Measurements from ENCODE around the gene KMT2A. TPM values are rescaled to one million over a fixed set of nuclear protein-coding genes. Genes with fewer than 3 reads are reported as not detected.

The KMT2A gene
- total RNA-seq, 1 experiment from 2014 or later = 52.0 TPM

DNA sequence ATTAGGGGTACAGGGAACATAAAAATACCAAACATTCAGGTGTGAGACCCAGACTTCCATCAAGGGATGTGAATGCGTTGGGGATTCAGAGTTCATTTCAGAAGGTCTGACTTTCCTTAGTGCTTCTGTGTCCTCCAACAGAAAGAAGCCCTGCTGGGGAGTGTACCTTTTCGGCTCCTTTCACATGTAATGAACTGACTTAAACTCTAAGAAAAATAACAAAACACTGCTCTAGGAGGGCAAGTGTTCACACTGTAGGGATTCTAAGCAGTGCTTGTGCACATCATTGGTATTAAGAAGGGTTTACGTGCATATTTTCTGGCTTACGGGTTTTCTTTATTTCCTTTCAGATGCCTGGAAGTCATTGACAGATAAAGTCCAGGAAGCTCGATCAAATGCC, 75.3 kb downstream of the KMT2A start:
- H3K36me3 Mint-ChIP-seq (ENCODE audit: insufficient read depth, unreplicated experiment) = peaks cover 96% of the 10 kb centered on the region
- CTCF ChIA-PET = interaction anchor here (0.6 kb wide), 1 partner anchor 56 kb away, joined by 3 read pairs; no protein-coding TSS in a partner anchor
- no peak for TF ChIP-seq CTCF (IDR thresholded peaks at IDR 0.05; ENCODE audit: unreplicated experiment)

GRCh38 chr11:118514103-118514502, 77.8 kb downstream of the KMT2A start:
- no peak overlapping the region for H3K4me3 Mint-ChIP-seq (ENCODE audit: unreplicated experiment)
- H3K9me3 Mint-ChIP-seq (ENCODE audit: unreplicated experiment) = no peaks in the 10 kb centered on the region
- no peak for DNase-seq (ENCODE audit: unreplicated experiment)
- no peak for TF ChIP-seq CTCF (IDR thresholded peaks at IDR 0.05; ENCODE audit: unreplicated experiment)
- ChIA-PET CTCF (no interaction called here), POLR2A (interaction anchor here (1.2 kb wide), 1 partner anchor 13 kb away, joined by 3 read pairs; no protein-coding TSS in a partner anchor)
- peak overlapping the region; percentile 77 for H3K27ac Mint-ChIP-seq (ENCODE audit: low read depth, unreplicated experiment)
- peaks cover 89% of the 10 kb centered on the region for H3K36me3 Mint-ChIP-seq (ENCODE audit: insufficient read depth, unreplicated experiment)
- no peaks in the 10 kb centered on the region for H3K4me1 Mint-ChIP-seq (ENCODE audit: insufficient read depth, unreplicated experiment)
- intact Hi-C loops (cut with micrococcal nuclease) = no loop called here
- no TSS peak for BruUV-seq (replicated peaks)
- no peaks in the 10 kb centered on the region for H3K27me3 Mint-ChIP-seq (ENCODE audit: insufficient read depth, unreplicated experiment)

More for the DNA sequence above, 75.3 kb downstream of the KMT2A start:
- BruUV-seq (replicated peaks) = no TSS peak
- POLR2A ChIA-PET = no interaction called here
- no peak for DNase-seq (ENCODE audit: unreplicated experiment)
- intact Hi-C loops (cut with micrococcal nuclease) = no loop called here
- H3K4me1 Mint-ChIP-seq (ENCODE audit: insufficient read depth, unreplicated experiment) = no peaks in the 10 kb centered on the region
- no peaks in the 10 kb centered on the region for H3K27me3 Mint-ChIP-seq (ENCODE audit: insufficient read depth, unreplicated experiment)
- no peak overlapping the region for H3K27ac Mint-ChIP-seq (ENCODE audit: low read depth, unreplicated experiment)
- no peak overlapping the region for H3K4me3 Mint-ChIP-seq (ENCODE audit: unreplicated experiment)
- no peaks in the 10 kb centered on the region for H3K9me3 Mint-ChIP-seq (ENCODE audit: unreplicated experiment)

DNA sequence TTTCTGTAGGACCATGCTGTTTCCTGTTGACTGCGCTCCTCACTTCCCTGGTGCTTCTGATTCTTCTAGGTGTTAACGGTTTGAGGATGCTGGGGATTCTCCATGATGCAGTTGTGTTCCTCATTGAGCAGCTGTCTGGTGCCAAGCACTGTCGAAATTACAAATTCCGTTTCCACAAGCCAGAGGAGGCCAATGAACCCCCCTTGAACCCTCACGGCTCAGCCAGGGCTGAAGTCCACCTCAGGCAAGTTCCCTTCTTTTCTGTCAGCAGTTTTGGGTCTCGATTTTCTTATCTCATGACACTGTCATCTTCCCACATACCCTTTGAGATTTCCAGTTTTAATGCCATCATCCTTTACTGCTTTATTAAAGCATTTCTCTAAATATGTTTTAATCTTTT, 83.3 kb downstream of the KMT2A start:
- Mint-ChIP-seq H3K4me3 (ENCODE audit: unreplicated experiment) (no peak overlapping the region), H3K27ac (ENCODE audit: low read depth, unreplicated experiment) (no peak overlapping the region), H3K27me3 (ENCODE audit: insufficient read depth, unreplicated experiment) (no peaks in the 10 kb centered on the region), H3K9me3 (ENCODE audit: unreplicated experiment) (no peaks in the 10 kb centered on the region), H3K36me3 (ENCODE audit: insufficient read depth, unreplicated experiment) (peaks cover 88% of the 10 kb centered on the region), H3K4me1 (ENCODE audit: insufficient read depth, unreplicated experiment) (no peaks in the 10 kb centered on the region)
- DNase-seq (ENCODE audit: unreplicated experiment) = no peak
- POLR2A ChIA-PET = no interaction called here
- CTCF ChIA-PET = interaction anchor here (0.6 kb wide), 1 partner anchor 11 kb away, joined by 3 read pairs; no protein-coding TSS in a partner anchor
- BruUV-seq (replicated peaks) = no TSS peak
- TF ChIP-seq CTCF (IDR thresholded peaks at IDR 0.05; ENCODE audit: unreplicated experiment) = no peak
- intact Hi-C loops (cut with micrococcal nuclease) = no loop called here

- no peak overlapping the region for H3K27ac Mint-ChIP-seq (ENCODE audit: low read depth, unreplicated experiment)
- H3K9me3 Mint-ChIP-seq (ENCODE audit: unreplicated experiment) = no peaks in the 10 kb centered on the region
- DNase-seq (ENCODE audit: unreplicated experiment) = no peak
- CTCF ChIA-PET = interaction anchor here (0.7 kb wide), 1 partner anchor 47 kb away, joined by 3 read pairs; no protein-coding TSS in a partner anchor
- intact Hi-C loops (cut with micrococcal nuclease) = no loop called here
- H3K4me1 Mint-ChIP-seq (ENCODE audit: insufficient read depth, unreplicated experiment) = no peaks in the 10 kb centered on the region
- H3K36me3 Mint-ChIP-seq (ENCODE audit: insufficient read depth, unreplicated experiment) = peaks cover 76% of the 10 kb centered on the region
- no peak for TF ChIP-seq CTCF (IDR thresholded peaks at IDR 0.05; ENCODE audit: unreplicated experiment)
- POLR2A ChIA-PET = interaction anchor here (0.6 kb wide), 1 partner anchor 46 kb away, joined by 3 read pairs; no protein-coding TSS in a partner anchor
- no TSS peak for BruUV-seq (replicated peaks)
- H3K4me3 Mint-ChIP-seq (ENCODE audit: unreplicated experiment) = no peak overlapping the region
- no peaks in the 10 kb centered on the region for H3K27me3 Mint-ChIP-seq (ENCODE audit: insufficient read depth, unreplicated experiment)
Measured at GRCh38 chr11:118521892-118522311, 85.6 kb downstream of the KMT2A start.

Measured in MCF 10A (cell line).